GM18909 (cell line): ENCODE measurements around the gene SPATA13.
A peak's percentile ranks its signal among the peaks of the same experiment; 100 is the strongest.

ENCODE experiments used
- ATAC-seq: cut with Tn5 transposase; IDR thresholded peaks from one replicate; pipeline ENCODE4 v1.9.1; 2021; ENCODE audit warnings: mild to moderate bottlenecking; ENCODE audit not compliant: unreplicated experiment, poor library complexity

The SPATA13 gene

GRCh38 chr13:24218338-24218737 lies 57.8 kb downstream of the SPATA13 start:
- ATAC-seq = no peak

- no peak for ATAC-seq
Measured at GRCh38 chr13:24218977-24219376, 58.5 kb downstream of the SPATA13 start.

GRCh38 chr13:24220086-24220703 lies 59.7 kb downstream of the SPATA13 start:
- ATAC-seq = peak; percentile 38

- ATAC-seq = no peak
Measured at GRCh38 chr13:24221007-24221406, 60.5 kb downstream of the SPATA13 start.

GRCh38 chr13:24222756-24223155 lies 62.2 kb downstream of the SPATA13 start:
- ATAC-seq = no peak

GRCh38 chr13:24223341-24224231 lies 63.1 kb downstream of the SPATA13 start:
- no peak for ATAC-seq

GRCh38 chr13:24224232-24224680 lies 63.7 kb downstream of the SPATA13 start:
- ATAC-seq = no peak

- no peak for ATAC-seq
Measured at GRCh38 chr13:24225062-24225461, 64.5 kb downstream of the SPATA13 start.

- ATAC-seq = no peak
Measured at GRCh38 chr13:24225930-24226329, 65.4 kb downstream of the SPATA13 start.

- ATAC-seq = no peak
Measured at GRCh38 chr13:24226762-24227161, 66.2 kb downstream of the SPATA13 start.

GRCh38 chr13:24228852-24229458 lies 68.4 kb downstream of the SPATA13 start:
- no peak for ATAC-seq

GRCh38 chr13:24230428-24231072 lies 70.0 kb downstream of the SPATA13 start:
- ATAC-seq = no peak

- no peak for ATAC-seq
Measured at GRCh38 chr13:24231377-24231776, 70.9 kb downstream of the SPATA13 start.

GRCh38 chr13:24232037-24232436 lies 71.5 kb downstream of the SPATA13 start:
- ATAC-seq = no peak

GRCh38 chr13:24232474-24232873 lies 72.0 kb downstream of the SPATA13 start:
- ATAC-seq = no peak

GRCh38 chr13:24233351-24233901 lies 72.9 kb downstream of the SPATA13 start:
- no peak for ATAC-seq

- ATAC-seq = no peak
Measured at GRCh38 chr13:24234200-24234915, 73.8 kb downstream of the SPATA13 start.

- no peak for ATAC-seq
Measured at GRCh38 chr13:24237356-24237755, 76.8 kb downstream of the SPATA13 start.

- ATAC-seq = no peak
Measured at GRCh38 chr13:24241336-24241735, 80.8 kb downstream of the SPATA13 start.

- ATAC-seq = no peak
Measured at GRCh38 chr13:24242100-24242499, 81.6 kb downstream of the SPATA13 start.
